ENCODE measurements around the gene GRIK4.

Gene GRIK4

GRCh38 chr11:120529911-120530310 lies 18.4 kb downstream of the GRIK4 start:
- no peak overlapping the region for H3K4me3 ChIP-seq (ENCODE audit: low read depth, low read length, poor library complexity, severe bottlenecking)
- H3K4me1 ChIP-seq (ENCODE audit: insufficient read depth, low read length, severe bottlenecking), result no peaks in the 10 kb centered on the region
- TF ChIP-seq EZH2 (IDR thresholded peaks at IDR 0.05; ENCODE audit: borderline replicate concordance, low read length) (no peak), CTCF (IDR thresholded peaks at IDR 0.05; ENCODE audit: low read length) (no peak)
- no peaks in the 10 kb centered on the region for H3K36me3 ChIP-seq (ENCODE audit: insufficient read depth, low read length)
- H3K27ac ChIP-seq (ENCODE audit: low read depth, low read length, poor library complexity, severe bottlenecking), result no peak overlapping the region
- no peaks in the 10 kb centered on the region for H3K9me2 ChIP-seq (ENCODE audit: low read depth, low read length)
- no peaks in the 10 kb centered on the region for H3F3A ChIP-seq (ENCODE audit: insufficient read depth, low read length)
- H3K9ac ChIP-seq (ENCODE audit: low read length), result no peak overlapping the region
- no peak overlapping the region for H3K4me2 ChIP-seq (ENCODE audit: low read length)
- H3K9me3 ChIP-seq (ENCODE audit: low read length), result no peaks in the 10 kb centered on the region
- no peak overlapping the region for H2AFZ ChIP-seq (ENCODE audit: low read length)
- no peaks in the 10 kb centered on the region for H4K20me1 ChIP-seq (ENCODE audit: insufficient read depth, low read length)
- H3K79me2 ChIP-seq (ENCODE audit: insufficient read depth, low read length), result no peaks in the 10 kb centered on the region
- no peaks in the 10 kb centered on the region for H3K27me3 ChIP-seq (ENCODE audit: insufficient read depth, low read length)

- H3K9me2 ChIP-seq (ENCODE audit: low read depth, low read length), result no peaks in the 10 kb centered on the region
- H4K20me1 ChIP-seq (ENCODE audit: insufficient read depth, low read length), result no peaks in the 10 kb centered on the region
- TF ChIP-seq EZH2 (IDR thresholded peaks at IDR 0.05; ENCODE audit: borderline replicate concordance, low read length) (no peak), CTCF (IDR thresholded peaks at IDR 0.05; ENCODE audit: low read length) (no peak)
- H3K36me3 ChIP-seq (ENCODE audit: insufficient read depth, low read length), result no peaks in the 10 kb centered on the region
- H3K9me3 ChIP-seq (ENCODE audit: low read length), result no peaks in the 10 kb centered on the region
- H3K27ac ChIP-seq (ENCODE audit: low read depth, low read length, poor library complexity, severe bottlenecking), result no peak overlapping the region
- no peak overlapping the region for H3K4me2 ChIP-seq (ENCODE audit: low read length)
- no peaks in the 10 kb centered on the region for H3K79me2 ChIP-seq (ENCODE audit: insufficient read depth, low read length)
- no peaks in the 10 kb centered on the region for H3K4me1 ChIP-seq (ENCODE audit: insufficient read depth, low read length, severe bottlenecking)
- H3K27me3 ChIP-seq (ENCODE audit: insufficient read depth, low read length), result no peaks in the 10 kb centered on the region
- H2AFZ ChIP-seq (ENCODE audit: low read length), result no peak overlapping the region
- no peaks in the 10 kb centered on the region for H3F3A ChIP-seq (ENCODE audit: insufficient read depth, low read length)
- H3K9ac ChIP-seq (ENCODE audit: low read length), result no peak overlapping the region
- H3K4me3 ChIP-seq (ENCODE audit: low read depth, low read length, poor library complexity, severe bottlenecking), result no peak overlapping the region
Observed at GRCh38 chr11:120532082-120532831, 20.7 kb downstream of the GRIK4 start.

- H3K4me1 ChIP-seq (ENCODE audit: insufficient read depth, low read length, severe bottlenecking), result no peaks in the 10 kb centered on the region
- no peak overlapping the region for H2AFZ ChIP-seq (ENCODE audit: low read length)
- H3F3A ChIP-seq (ENCODE audit: insufficient read depth, low read length), result no peaks in the 10 kb centered on the region
- no peaks in the 10 kb centered on the region for H3K9me3 ChIP-seq (ENCODE audit: low read length)
- H3K9ac ChIP-seq (ENCODE audit: low read length), result no peak overlapping the region
- no peaks in the 10 kb centered on the region for H3K9me2 ChIP-seq (ENCODE audit: low read depth, low read length)
- H3K79me2 ChIP-seq (ENCODE audit: insufficient read depth, low read length), result no peaks in the 10 kb centered on the region
- H3K27ac ChIP-seq (ENCODE audit: low read depth, low read length, poor library complexity, severe bottlenecking), result no peak overlapping the region
- no peak overlapping the region for H3K4me2 ChIP-seq (ENCODE audit: low read length)
- no peaks in the 10 kb centered on the region for H4K20me1 ChIP-seq (ENCODE audit: insufficient read depth, low read length)
- TF ChIP-seq EZH2 (IDR thresholded peaks at IDR 0.05; ENCODE audit: borderline replicate concordance, low read length), result no peak
- no peak for TF ChIP-seq CTCF (IDR thresholded peaks at IDR 0.05; ENCODE audit: low read length)
- no peaks in the 10 kb centered on the region for H3K27me3 ChIP-seq (ENCODE audit: insufficient read depth, low read length)
- H3K36me3 ChIP-seq (ENCODE audit: insufficient read depth, low read length), result no peaks in the 10 kb centered on the region
- no peak overlapping the region for H3K4me3 ChIP-seq (ENCODE audit: low read depth, low read length, poor library complexity, severe bottlenecking)
Observed at GRCh38 chr11:120532832-120533196, 21.3 kb downstream of the GRIK4 start.

Data from OCI-LY1 (cell line).